GM12892 (cell line): ENCODE measurements around the gene GNPNAT1.

ENCODE experiments used
- POLR2A ChIP-seq: IDR thresholded peaks from 2 replicates; pipeline ENCODE4 v1.6.1; 2011; ENCODE audit warnings: low read depth, low read length, control low read depth
- POLR2AphosphoS5 ChIP-seq: IDR thresholded peaks from 2 replicates; pipeline ENCODE4 v1.6.1; 2011; ENCODE audit warnings: low read depth, low read length, control low read depth
- TAF1 ChIP-seq: IDR thresholded peaks from 2 replicates; pipeline ENCODE4 v1.6.1; 2011; ENCODE audit warnings: low read depth, mild to moderate bottlenecking, control low read depth, low read length, borderline replicate concordance

GRCh38 chr14:52790011-52790755, 1.2 kb downstream of the GNPNAT1 start:
- TF ChIP-seq POLR2A: no peak
- no peak for TF ChIP-seq POLR2AphosphoS5
- TF ChIP-seq TAF1: no peak
